ENCODE data around the gene JMY.

The JMY gene

GRCh38 chr5:79224286-79224984 lies 11.5 kb upstream of the JMY start:
- POLR2A ChIA-PET (ENCODE audit: low non-redundant PET): no interaction called here
- CTCF ChIA-PET: interaction anchor here (0.6 to 1.1 kb wide), 2 partner anchors 9 to 77 kb away, joined by 3 read pairs; no protein-coding TSS in a partner anchor
- DNase-seq (ENCODE audit: low spot score): no peak
- no peak for TF ChIP-seq CTCF (conservative IDR thresholded peaks at IDR 0.05; ENCODE audit: low read depth)
- H3K27ac ChIP-seq: no peak overlapping the region

- DNase-seq (ENCODE audit: low spot score): no peak
- H3K27ac ChIP-seq: no peak overlapping the region
- no peak for TF ChIP-seq CTCF (conservative IDR thresholded peaks at IDR 0.05; ENCODE audit: low read depth)
- CTCF ChIA-PET: interaction anchor here (0.6 to 1.1 kb wide), 2 partner anchors 9 to 77 kb away, joined by 3 read pairs; no protein-coding TSS in a partner anchor
- POLR2A ChIA-PET (ENCODE audit: low non-redundant PET): no interaction called here
Measured at GRCh38 chr5:79225026-79225425, 10.9 kb upstream of the JMY start.

- ChIA-PET CTCF (interaction anchor here (0.7 to 1.1 kb wide), 2 partner anchors 76 to 83 kb away, joined by 3 read pairs; no protein-coding TSS in a partner anchor), POLR2A (ENCODE audit: low non-redundant PET) (no interaction called here)
- H3K27ac ChIP-seq: no peak overlapping the region
- no peak for TF ChIP-seq CTCF (conservative IDR thresholded peaks at IDR 0.05; ENCODE audit: low read depth)
- no peak for DNase-seq (ENCODE audit: low spot score)
Measured at GRCh38 chr5:79225441-79225840, 10.5 kb upstream of the JMY start.

GRCh38 chr5:79227484-79228025 lies 8.4 kb upstream of the JMY start:
- CTCF ChIA-PET: interaction anchor here (0.6 kb wide), 1 partner anchor 77 kb away, joined by 6 read pairs; no protein-coding TSS in a partner anchor
- no peak for TF ChIP-seq CTCF (conservative IDR thresholded peaks at IDR 0.05; ENCODE audit: low read depth)
- POLR2A ChIA-PET (ENCODE audit: low non-redundant PET): no interaction called here
- no peak overlapping the region for H3K27ac ChIP-seq
- no peak for DNase-seq (ENCODE audit: low spot score)

GRCh38 chr5:79229357-79230174 lies 6.4 kb upstream of the JMY start:
- TF ChIP-seq CTCF (conservative IDR thresholded peaks at IDR 0.05; ENCODE audit: low read depth): no peak
- POLR2A ChIA-PET (ENCODE audit: low non-redundant PET): no interaction called here
- peak; percentile 77 for DNase-seq (ENCODE audit: low spot score)

GRCh38 chr5:79235261-79235633 lies 684 bp upstream of the JMY start:
- CTCF ChIA-PET: no interaction called here
- TF ChIP-seq CTCF (conservative IDR thresholded peaks at IDR 0.05; ENCODE audit: low read depth): no peak
- H3K27ac ChIP-seq: peak overlapping the region; percentile 88
- DNase-seq (ENCODE audit: low spot score): peak; percentile 40
- POLR2A ChIA-PET (ENCODE audit: low non-redundant PET): no interaction called here

More at GRCh38 chr5:79229357-79230174, 6.4 kb upstream of the JMY start:
- CTCF ChIA-PET: no interaction called here
- H3K27ac ChIP-seq: no peak overlapping the region
